Measurements from ENCODE around the gene GABRG2.

The GABRG2 gene

DNA sequence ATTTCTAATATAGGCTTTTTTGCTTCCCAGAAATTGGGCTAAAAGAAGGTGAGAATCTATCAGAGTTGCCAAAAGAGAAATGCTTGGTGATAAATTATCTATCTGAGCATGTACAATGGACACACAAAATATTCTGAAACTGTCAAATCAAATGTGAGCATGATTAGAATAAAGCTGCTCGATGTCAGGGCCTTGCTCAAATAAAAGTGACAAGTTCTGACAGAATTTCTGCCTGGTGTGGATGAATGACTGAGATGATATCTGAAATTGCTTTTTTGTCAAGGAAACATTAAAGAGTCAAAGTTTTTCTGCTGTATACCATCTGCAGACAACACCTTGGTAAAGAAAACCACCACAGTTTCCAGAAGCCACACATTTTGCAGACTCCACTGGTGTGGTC lies 128.8 kb downstream of the GABRG2 start:
- DNase-seq, result no peak

DNA sequence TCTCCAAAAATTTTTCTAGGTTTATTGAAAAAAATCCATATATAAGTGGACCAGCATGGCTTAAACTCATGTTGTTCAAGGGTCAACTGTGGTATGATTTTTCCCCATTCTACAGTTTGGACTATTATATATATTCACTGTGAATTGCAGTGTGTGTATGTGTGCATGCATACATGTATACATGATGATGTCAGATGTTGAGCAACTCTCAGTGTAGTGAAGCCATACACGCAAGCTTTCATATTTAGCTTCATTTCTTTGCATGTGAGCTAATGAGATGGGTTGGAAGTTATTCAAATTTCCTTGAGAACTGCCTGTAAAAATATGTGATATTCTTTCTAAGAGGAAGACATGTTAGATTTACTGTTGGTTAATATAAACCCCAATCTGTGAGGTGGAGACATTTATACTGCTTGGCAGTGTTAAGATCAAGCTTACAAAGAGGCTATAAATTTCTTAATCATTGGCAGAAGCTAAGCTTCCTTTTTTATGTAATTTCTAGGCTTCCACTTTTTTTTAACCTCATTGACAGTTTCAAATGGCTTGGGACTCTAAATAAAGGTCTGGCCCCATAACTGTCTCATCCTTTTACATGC lies 134.8 kb downstream of the GABRG2 start:
- no peak for DNase-seq

Measured in GOT3 (cell line).